ENCODE results near the gene POLR1C.
"Not testable (repeated sequence)": the region's sequence is repeated elsewhere in the genome, so short reads cannot be mapped to it uniquely, and the experiment has no call there.

Gene POLR1C

GRCh38 chr6:43510827-43511163, 6.1 kb upstream of the POLR1C start:
- no peak for DNase-seq (ENCODE audit: low spot score)

GRCh38 chr6:43511824-43512415, 5.0 kb upstream of the POLR1C start:
- no peak for DNase-seq (ENCODE audit: low spot score)

GRCh38 chr6:43515808-43516207, 1.1 kb upstream of the POLR1C start:
- DNase-seq (ENCODE audit: low spot score), result no peak

- DNase-seq (ENCODE audit: low spot score), result no peak
These were observed 557 bp upstream of the POLR1C start for GRCh38 chr6:43516367-43516696.

GRCh38 chr6:43517505-43518357, 842 bp downstream of the POLR1C start:
- no peak for DNase-seq (ENCODE audit: low spot score)

GRCh38 chr6:43520097-43520496, 3.2 kb downstream of the POLR1C start:
- no peak for DNase-seq (ENCODE audit: low spot score)

GRCh38 chr6:43521836-43522235, 4.9 kb downstream of the POLR1C start:
- no peak for DNase-seq (ENCODE audit: low spot score)

- DNase-seq (ENCODE audit: low spot score), result no peak
These were observed 5.8 kb downstream of the POLR1C start for GRCh38 chr6:43522547-43523261.

GRCh38 chr6:43523284-43523683, 6.4 kb downstream of the POLR1C start:
- no peak for DNase-seq (ENCODE audit: low spot score)

GRCh38 chr6:43524483-43524961, 7.6 kb downstream of the POLR1C start:
- no peak for DNase-seq (ENCODE audit: low spot score)

- no peak for DNase-seq (ENCODE audit: low spot score)
These were observed 15.3 kb downstream of the POLR1C start for GRCh38 chr6:43532201-43532600.

- DNase-seq (ENCODE audit: low spot score), result not testable (repeated sequence)
These were observed 22.1 kb downstream of the POLR1C start for GRCh38 chr6:43538986-43539385.

GRCh38 chr6:43539409-43539808, 22.5 kb downstream of the POLR1C start:
- not testable (repeated sequence) for DNase-seq (ENCODE audit: low spot score)

GRCh38 chr6:43540507-43540906, 23.6 kb downstream of the POLR1C start:
- DNase-seq (ENCODE audit: low spot score), result no peak

GRCh38 chr6:43541774-43542471, 25.0 kb downstream of the POLR1C start:
- no peak for DNase-seq (ENCODE audit: low spot score)

GRCh38 chr6:43544461-43544860, 27.6 kb downstream of the POLR1C start:
- DNase-seq (ENCODE audit: low spot score), result no peak

- DNase-seq (ENCODE audit: low spot score), result no peak
These were observed 30.3 kb downstream of the POLR1C start for GRCh38 chr6:43547222-43547621.

- DNase-seq (ENCODE audit: low spot score), result not testable (repeated sequence)
These were observed 40.7 kb downstream of the POLR1C start for GRCh38 chr6:43557620-43558019.

- DNase-seq (ENCODE audit: low spot score), result no peak
These were observed 42.4 kb downstream of the POLR1C start for GRCh38 chr6:43559328-43559727.

- DNase-seq (ENCODE audit: low spot score), result no peak
These were observed 54.1 kb downstream of the POLR1C start for GRCh38 chr6:43570876-43571441.

Measured in GM03348 (cell line).